GM12891 (cell line): ENCODE data around the gene RYR3.

Source experiments
- POLR2A ChIP-seq: IDR thresholded peaks from 2 replicates; pipeline ENCODE4 v1.6.1; 2011; ENCODE audit warnings: low read depth, low read length, control low read depth
- POLR2AphosphoS5 ChIP-seq: IDR thresholded peaks from 2 replicates; pipeline ENCODE4 v1.6.1; 2011; ENCODE audit warnings: low read depth, low read length, control low read depth
- SPI1 ChIP-seq: IDR thresholded peaks from 2 replicates; pipeline ENCODE4 v1.6.1; 2011; ENCODE audit warnings: low read depth, low read length, control low read depth

DNA sequence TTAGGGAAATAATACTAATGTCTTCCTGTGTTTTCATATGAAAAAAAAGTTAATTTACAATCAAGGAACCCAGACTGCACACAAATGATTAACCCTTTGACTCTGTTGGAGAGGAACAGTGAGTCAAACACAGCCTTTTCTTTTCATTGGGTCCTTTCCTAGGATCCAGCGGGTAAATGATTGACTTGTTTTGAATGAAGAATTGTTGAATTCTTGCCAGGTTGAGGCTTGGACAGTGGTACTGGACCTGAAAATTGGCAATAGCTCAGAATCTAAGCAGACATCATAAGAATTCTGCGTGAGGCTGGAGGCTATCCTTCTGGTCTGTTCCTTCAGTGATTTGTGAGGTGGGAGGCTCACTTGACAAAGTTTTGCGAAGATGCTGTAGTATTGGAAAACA, 143.0 kb downstream of the RYR3 start:
- TF ChIP-seq POLR2A (no peak), SPI1 (no peak), POLR2AphosphoS5 (no peak)
